Testis (tissue), 2 donors: ENCODE data around the gene GPR35.

Experiments
- CTCF ChIP-seq, 3 experiments: fragments of 450-650 bp in 2 of 3; fragments of 200-600 bp in 1 of 3; sonication (generic) in 1 of 3; IDR thresholded peaks; one replicate each; pipeline ENCODE4 v1.5.1; 2016 to 2019; ENCODE audit warnings: antibody characterized with exemption in 3 of 3, mild to moderate bottlenecking in 2 of 3, moderate library complexity in 1 of 3
- POLR2A ChIP-seq: fragments of 450-650 bp; IDR thresholded peaks from one replicate; pipeline ENCODE4 v1.6.1; 2017; ENCODE audit warnings: antibody characterized with exemption, mild to moderate bottlenecking, moderate library complexity

GRCh38 chr2:240622060-240622411 is 3.2 kb upstream of the GPR35 start:
- TF ChIP-seq CTCF (IDR thresholded peaks at IDR 0.05) = no peak
- TF ChIP-seq POLR2A = no peak
